SU-DHL-6 (cell line): ENCODE data around the gene DPP6.

ENCODE experiments used
- CTCF ChIP-seq: fragments of 200-600 bp; sonication (generic); IDR thresholded peaks from one replicate; pipeline ENCODE4 v1.5.1; 2017; ENCODE audit warnings: antibody characterized with exemption, mild to moderate bottlenecking, low read length, moderate library complexity; ENCODE audit not compliant: insufficient read depth, poor library complexity, severe bottlenecking
- EZH2phosphoT487 ChIP-seq: fragments of 200-600 bp; sonication (generic), shearing (Covaris generic); conservative IDR thresholded peaks from 2 replicates; pipeline ENCODE4 v1.6.1; 2018; ENCODE audit warnings: mild to moderate bottlenecking, antibody characterized with exemption, low read length, moderate library complexity, mixed read lengths

DNA sequence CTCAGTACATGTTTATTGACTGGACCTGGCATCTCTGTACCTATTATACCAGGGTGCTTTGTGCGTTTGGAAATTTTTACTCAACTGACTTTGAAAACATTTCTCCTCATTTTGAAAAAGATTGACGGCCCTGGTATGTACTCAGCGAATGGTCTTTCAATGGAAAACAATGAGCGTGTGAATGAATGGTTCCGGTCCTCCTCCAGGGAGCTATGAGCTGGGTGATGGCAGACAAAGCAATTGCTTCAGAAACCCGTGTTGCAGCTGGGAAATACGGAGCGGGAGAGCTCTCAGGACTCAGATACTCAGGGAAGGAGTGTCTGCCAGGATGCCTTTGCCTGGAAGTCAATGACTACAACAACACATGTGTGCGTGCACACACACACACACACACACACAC lies 824.8 kb downstream of the DPP6 start:
- TF ChIP-seq CTCF (no peak), EZH2phosphoT487 (no peak)
